ENCODE results near the gene LRATD1. TPM values are rescaled to one million over a fixed set of nuclear protein-coding genes. Genes with fewer than 3 reads are reported as not detected.

Gene LRATD1
- polyA plus RNA-seq, 1 donor from 2014 or later: 81.4 TPM

DNA sequence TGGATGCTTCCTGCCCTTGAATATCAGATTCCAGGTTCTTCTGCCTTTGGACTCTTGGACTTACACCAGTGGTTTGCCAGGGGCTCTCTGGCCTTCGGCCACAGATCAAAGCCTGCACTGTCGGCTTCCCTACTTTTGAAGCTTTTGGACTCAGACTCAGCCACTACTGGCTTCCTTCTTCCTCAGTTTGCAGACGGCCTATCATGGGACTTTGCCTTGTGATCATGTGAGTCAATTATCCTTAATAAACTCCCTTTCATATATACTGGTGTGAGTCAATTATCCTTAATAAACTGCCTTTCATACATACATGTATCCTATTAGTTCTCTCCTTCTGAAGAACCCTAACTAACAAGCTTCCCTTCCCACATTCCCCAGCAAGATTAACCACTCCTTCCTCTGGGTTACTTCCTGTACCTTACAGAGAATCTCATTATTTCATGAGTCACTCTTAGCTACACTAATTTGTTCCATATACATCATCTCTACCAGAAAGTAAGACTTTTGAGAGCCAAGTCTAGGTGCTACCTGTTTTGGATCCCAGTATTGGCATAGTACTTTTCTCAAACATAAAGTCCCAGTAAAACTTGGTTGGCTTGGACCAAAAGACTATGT is 31.3 kb upstream of the LRATD1 start:
- no peak for TF ChIP-seq POLR2AphosphoS5 (IDR thresholded peaks at IDR 0.05)
- TF ChIP-seq MXI1 (conservative IDR thresholded peaks at IDR 0.05; ENCODE audit: poor library complexity, severe bottlenecking): no peak
- TF ChIP-seq, protein P1, sequence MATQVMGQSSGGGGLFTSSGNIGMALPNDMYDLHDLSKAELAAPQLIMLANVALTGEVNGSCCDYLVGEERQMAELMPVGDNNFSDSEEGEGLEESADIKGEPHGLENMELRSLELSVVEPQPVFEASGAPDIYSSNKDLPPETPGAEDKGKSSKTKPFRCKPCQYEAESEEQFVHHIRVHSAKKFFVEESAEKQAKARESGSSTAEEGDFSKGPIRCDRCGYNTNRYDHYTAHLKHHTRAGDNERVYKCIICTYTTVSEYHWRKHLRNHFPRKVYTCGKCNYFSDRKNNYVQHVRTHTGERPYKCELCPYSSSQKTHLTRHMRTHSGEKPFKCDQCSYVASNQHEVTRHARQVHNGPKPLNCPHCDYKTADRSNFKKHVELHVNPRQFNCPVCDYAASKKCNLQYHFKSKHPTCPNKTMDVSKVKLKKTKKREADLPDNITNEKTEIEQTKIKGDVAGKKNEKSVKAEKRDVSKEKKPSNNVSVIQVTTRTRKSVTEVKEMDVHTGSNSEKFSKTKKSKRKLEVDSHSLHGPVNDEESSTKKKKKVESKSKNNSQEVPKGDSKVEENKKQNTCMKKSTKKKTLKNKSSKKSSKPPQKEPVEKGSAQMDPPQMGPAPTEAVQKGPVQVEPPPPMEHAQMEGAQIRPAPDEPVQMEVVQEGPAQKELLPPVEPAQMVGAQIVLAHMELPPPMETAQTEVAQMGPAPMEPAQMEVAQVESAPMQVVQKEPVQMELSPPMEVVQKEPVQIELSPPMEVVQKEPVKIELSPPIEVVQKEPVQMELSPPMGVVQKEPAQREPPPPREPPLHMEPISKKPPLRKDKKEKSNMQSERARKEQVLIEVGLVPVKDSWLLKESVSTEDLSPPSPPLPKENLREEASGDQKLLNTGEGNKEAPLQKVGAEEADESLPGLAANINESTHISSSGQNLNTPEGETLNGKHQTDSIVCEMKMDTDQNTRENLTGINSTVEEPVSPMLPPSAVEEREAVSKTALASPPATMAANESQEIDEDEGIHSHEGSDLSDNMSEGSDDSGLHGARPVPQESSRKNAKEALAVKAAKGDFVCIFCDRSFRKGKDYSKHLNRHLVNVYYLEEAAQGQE (IDR thresholded peaks at IDR 0.05; ENCODE audit: borderline replicate concordance): no peak
- no peak for TF ChIP-seq EZH2 (IDR thresholded peaks at IDR 0.05; ENCODE audit: borderline replicate concordance, insufficient read depth, low read length, poor library complexity, severe bottlenecking)
- TF ChIP-seq CTCF (IDR thresholded peaks at IDR 0.05; ENCODE audit: poor library complexity, severe bottlenecking): no peak
- Histone ChIP-seq H3K27me3 (ENCODE audit: insufficient read depth, low read depth, low read length) (no peaks in the 10 kb centered on the region), H4K20me1 (ENCODE audit: insufficient read depth) (no peaks in the 10 kb centered on the region), H3K4me3 (ENCODE audit: low read length) (no peak overlapping the region), H3K9me3 (ENCODE audit: low read length) (no peaks in the 10 kb centered on the region), H3K4me2 (ENCODE audit: low read length) (no peak overlapping the region), H3K9ac (ENCODE audit: low read length) (no peak overlapping the region), H3K36me3 (ENCODE audit: insufficient read depth, low read length) (no peaks in the 10 kb centered on the region), H3F3A (ENCODE audit: insufficient read depth, low read length, poor library complexity, severe bottlenecking) (peaks cover 5% of the 10 kb centered on the region), H2AFZ (ENCODE audit: low read depth, low read length) (no peak overlapping the region), H3K79me2 (replicated peaks; ENCODE audit: insufficient read depth, low read length) (no peaks in the 10 kb centered on the region), H3K9me2 (ENCODE audit: insufficient read depth, low read length) (no peaks in the 10 kb centered on the region), H3K27ac (ENCODE audit: low read length) (no peak overlapping the region)

GRCh38 chr2:14602309-14602708 is 30.2 kb upstream of the LRATD1 start:
- H3F3A ChIP-seq (ENCODE audit: insufficient read depth, low read length, poor library complexity, severe bottlenecking): peaks cover 5% of the 10 kb centered on the region
- no peak overlapping the region for H3K4me3 ChIP-seq (ENCODE audit: low read length)
- H3K27ac ChIP-seq (ENCODE audit: low read length): no peak overlapping the region
- no peak overlapping the region for H3K4me2 ChIP-seq (ENCODE audit: low read length)
- no peaks in the 10 kb centered on the region for H3K36me3 ChIP-seq (ENCODE audit: insufficient read depth, low read length)
- H3K9me3 ChIP-seq (ENCODE audit: low read length): no peaks in the 10 kb centered on the region
- H4K20me1 ChIP-seq (ENCODE audit: insufficient read depth): no peaks in the 10 kb centered on the region
- no peaks in the 10 kb centered on the region for H3K9me2 ChIP-seq (ENCODE audit: insufficient read depth, low read length)
- no peak overlapping the region for H2AFZ ChIP-seq (ENCODE audit: low read depth, low read length)
- no peaks in the 10 kb centered on the region for H3K79me2 ChIP-seq (replicated peaks; ENCODE audit: insufficient read depth, low read length)
- no peak for TF ChIP-seq SMC3 (conservative IDR thresholded peaks at IDR 0.05; ENCODE audit: poor library complexity)
- TF ChIP-seq MXI1 (conservative IDR thresholded peaks at IDR 0.05; ENCODE audit: poor library complexity, severe bottlenecking): no peak
- no peak for TF ChIP-seq EP300 (conservative IDR thresholded peaks at IDR 0.05; ENCODE audit: poor library complexity, severe bottlenecking)
- TF ChIP-seq RAD21 (conservative IDR thresholded peaks at IDR 0.05): no peak
- TF ChIP-seq TAF1 (IDR thresholded peaks at IDR 0.05; ENCODE audit: low read depth): no peak
- TF ChIP-seq POLR2AphosphoS5 (IDR thresholded peaks at IDR 0.05): no peak
- TF ChIP-seq, protein P1 (IDR thresholded peaks at IDR 0.05; ENCODE audit: borderline replicate concordance): no peak
- no peak for TF ChIP-seq EZH2 (IDR thresholded peaks at IDR 0.05; ENCODE audit: borderline replicate concordance, insufficient read depth, low read length, poor library complexity, severe bottlenecking)
- TF ChIP-seq CTCF (IDR thresholded peaks at IDR 0.05; ENCODE audit: poor library complexity, severe bottlenecking): no peak
- no peaks in the 10 kb centered on the region for H3K27me3 ChIP-seq (ENCODE audit: insufficient read depth, low read depth, low read length)
- H3K9ac ChIP-seq (ENCODE audit: low read length): no peak overlapping the region

Data from neural cell (in vitro differentiated cells).